AG09309 (cell line): Measurements from ENCODE around the gene DIS3L2.
A peak's percentile ranks its signal among the peaks of the same experiment; 100 is the strongest.

Experiments
- DNase-seq: peaks from one replicate; pipeline ENCODE4 v3.0.0-alpha.2; 2010; ENCODE audit warnings: low read depth
- H3K4me3 ChIP-seq: 2 replicates; pipeline ENCODE4 v1.5.1; 2011; ENCODE audit warnings: mild to moderate bottlenecking, low read depth, low read length, moderate library complexity; ENCODE audit not compliant: control insufficient read depth
- CTCF ChIP-seq: IDR thresholded peaks from 2 replicates; pipeline ENCODE4 v1.5.1; 2011; ENCODE audit warnings: mild to moderate bottlenecking, low read depth, low read length, inconsistent platforms; ENCODE audit not compliant: insufficient read depth, control insufficient read depth; ENCODE audit errors: missing control alignments

DIS3L2 gene

DNA sequence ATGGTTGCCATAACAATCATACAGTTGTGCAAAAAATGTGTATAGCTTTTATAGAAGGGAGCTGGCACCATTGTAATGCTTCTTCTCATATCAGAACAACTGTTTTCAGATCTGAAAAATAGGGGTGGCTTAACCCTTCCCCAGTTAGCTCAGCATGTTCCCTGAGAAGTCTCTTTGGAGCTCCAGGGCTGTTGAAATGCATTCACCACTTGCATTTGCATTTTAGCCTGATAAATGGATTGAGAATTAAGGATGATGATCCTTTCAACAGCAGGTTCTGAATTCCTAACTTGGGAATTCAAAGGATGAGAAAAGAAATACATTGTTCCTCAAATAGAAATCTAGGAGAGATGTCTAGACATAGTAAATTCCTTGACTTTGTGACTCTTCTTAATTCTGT is 235.3 kb downstream of the DIS3L2 start:
- no peak overlapping the region for H3K4me3 ChIP-seq
- DNase-seq = no peak
- no peak for TF ChIP-seq CTCF

GRCh38 chr2:232200195-232200594 is 238.7 kb downstream of the DIS3L2 start:
- H3K4me3 ChIP-seq = no peak overlapping the region
- DNase-seq = no peak
- no peak for TF ChIP-seq CTCF

DNA sequence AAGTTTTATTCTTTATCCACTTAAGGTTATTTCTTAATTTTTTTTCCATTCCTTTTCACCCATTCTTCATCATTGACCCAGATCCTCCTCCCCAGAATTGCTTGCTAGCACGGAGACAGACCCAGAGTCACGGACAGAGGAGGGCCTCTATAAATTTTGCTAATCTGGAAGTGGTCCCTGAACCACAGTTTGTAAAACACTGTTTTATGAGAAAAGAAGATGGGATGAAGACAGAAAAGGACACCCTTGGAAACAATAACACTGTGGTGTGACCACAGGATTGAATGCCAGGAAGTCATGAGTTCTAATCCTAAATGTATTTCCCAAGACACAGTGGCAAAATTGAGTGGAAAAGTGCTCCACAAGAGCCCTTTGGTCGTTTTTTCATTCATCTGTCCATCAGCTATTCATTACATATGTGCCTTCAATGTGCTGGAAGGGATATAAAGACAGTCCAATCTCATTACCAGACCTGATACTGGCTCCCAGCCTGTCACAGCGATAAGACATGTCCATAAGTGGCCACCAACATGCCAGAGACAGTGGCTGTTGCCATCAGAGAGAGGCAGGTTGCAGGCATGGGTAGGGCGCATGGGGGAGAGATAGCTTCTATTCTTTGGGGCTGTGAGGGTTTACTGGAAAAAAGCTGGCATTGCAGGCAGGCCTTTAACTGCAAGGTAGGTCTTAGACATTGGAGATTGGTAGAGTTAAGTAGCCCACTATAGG is 241.8 kb downstream of the DIS3L2 start:
- peak; percentile 5 for DNase-seq

GRCh38 chr2:232203936-232204335 is 242.4 kb downstream of the DIS3L2 start:
- TF ChIP-seq CTCF = no peak
- DNase-seq = no peak
- no peak overlapping the region for H3K4me3 ChIP-seq

More for the DNA sequence above, 241.8 kb downstream of the DIS3L2 start:
- H3K4me3 ChIP-seq = no peak overlapping the region
- no peak for TF ChIP-seq CTCF

GRCh38 chr2:232204457-232204931 is 243.0 kb downstream of the DIS3L2 start:
- H3K4me3 ChIP-seq = no peak overlapping the region
- TF ChIP-seq CTCF = no peak
- DNase-seq = no peak

DNA sequence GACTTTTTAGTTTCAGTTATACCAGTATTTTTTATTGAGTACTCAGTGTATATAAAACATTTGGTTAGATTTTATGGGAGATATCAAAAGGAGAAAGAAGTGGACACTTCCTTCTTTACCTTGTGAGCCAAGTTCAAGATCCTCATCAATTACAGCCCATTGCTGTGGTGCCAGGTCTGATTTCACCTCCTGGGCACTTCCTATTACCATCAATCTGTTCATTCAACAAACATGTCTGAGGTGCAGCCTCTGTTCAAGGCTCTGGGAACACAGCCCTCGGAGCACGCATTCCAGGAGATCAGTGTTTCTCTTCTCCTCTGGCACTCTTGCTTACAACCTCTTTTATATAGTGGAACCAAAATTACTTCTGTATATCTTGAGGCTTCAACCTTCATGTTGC is 245.7 kb downstream of the DIS3L2 start:
- H3K4me3 ChIP-seq = no peak overlapping the region
- DNase-seq = no peak
- TF ChIP-seq CTCF = no peak
